GM23338 (cell line): ENCODE measurements around the gene ATP1A4. TPM values are rescaled to one million over a fixed set of nuclear protein-coding genes. Genes with fewer than 3 reads are reported as not detected.
A peak's percentile ranks its signal among the peaks of the same experiment; 100 is the strongest.

ENCODE experiments used
- ATAC-seq: fragments of 200-7000 bp; cut with Tn5 transposase; 3 replicates; pipeline ENCODE4 v1.9.1; 2020
- DNase-seq: peaks from one replicate; pipeline ENCODE4 v3.0.0-alpha.2; 2015; ENCODE audit warnings: low spot score
- H2AFZ ChIP-seq: fragments of 200-600 bp; sonication (generic); 2 replicates; pipeline ENCODE4 v1.8.0; 2016; ENCODE audit warnings: antibody characterized with exemption, mild to moderate bottlenecking, moderate library complexity
- H3F3A ChIP-seq: fragments of 200-600 bp; sonication (generic); replicated peaks from 2 replicates; pipeline ENCODE4 v1.8.0; 2017; ENCODE audit warnings: antibody characterized with exemption, mixed run types, low read depth
- H3K27ac ChIP-seq: fragments of 200-600 bp; sonication (generic); 2 replicates; pipeline ENCODE4 v1.6.1; 2016; ENCODE audit warnings: low read depth
- H3K27me3 ChIP-seq: fragments of 200-600 bp; sonication (generic); 2 replicates; pipeline ENCODE4 v1.8.0; 2016; ENCODE audit warnings: mild to moderate bottlenecking, mixed run types, moderate library complexity; ENCODE audit not compliant: insufficient read depth
- H3K36me3 ChIP-seq: fragments of 200-600 bp; sonication (generic); 2 replicates; pipeline ENCODE4 v1.8.0; 2016; ENCODE audit warnings: mild to moderate bottlenecking; ENCODE audit not compliant: insufficient read depth
- H3K4me1 ChIP-seq: fragments of 200-600 bp; sonication (generic); 2 replicates; pipeline ENCODE4 v1.8.0; 2016; ENCODE audit warnings: mild to moderate bottlenecking, moderate library complexity; ENCODE audit not compliant: insufficient read depth
- H3K4me2 ChIP-seq: fragments of 200-600 bp; sonication (generic); 2 replicates; pipeline ENCODE4 v1.7.1; 2017; ENCODE audit warnings: mixed run types
- H3K4me3 ChIP-seq: fragments of 200-600 bp; sonication (generic); 2 replicates; pipeline ENCODE4 v1.6.1; 2016; ENCODE audit warnings: mixed run types
- H3K79me2 ChIP-seq: fragments of 200-600 bp; sonication (generic); replicated peaks from 2 replicates; pipeline ENCODE4 v1.8.0; 2017; ENCODE audit warnings: mild to moderate bottlenecking; ENCODE audit not compliant: insufficient read depth
- H3K9me2 ChIP-seq: fragments of 200-600 bp; sonication (generic); 2 replicates; pipeline ENCODE4 v1.8.0; 2017; ENCODE audit not compliant: insufficient read depth
- H4K20me1 ChIP-seq: fragments of 200-600 bp; sonication (generic); replicated peaks from 2 replicates; pipeline ENCODE4 v1.8.0; 2017; ENCODE audit warnings: mild to moderate bottlenecking; ENCODE audit not compliant: insufficient read depth
- H3K27ac Mint-ChIP-seq: 2 replicates; pipeline ENCODE4 v1.8.0; 2020; ENCODE audit warnings: inconsistent platforms, mild to moderate bottlenecking, moderate library complexity, mixed read lengths
- H3K27me3 Mint-ChIP-seq: 3 replicates; pipeline ENCODE4 v1.8.0; 2022; ENCODE audit warnings: low read depth, mild to moderate bottlenecking, moderate library complexity, mixed read lengths, inconsistent platforms; ENCODE audit not compliant: insufficient read depth, poor library complexity
- H3K36me3 Mint-ChIP-seq: 3 replicates; pipeline ENCODE4 v1.8.0; 2021; ENCODE audit warnings: low read depth, mild to moderate bottlenecking, inconsistent platforms, moderate library complexity, mixed read lengths
- H3K4me1 Mint-ChIP-seq: 3 replicates; pipeline ENCODE4 v1.8.0; 2020; ENCODE audit warnings: mild to moderate bottlenecking, inconsistent platforms, mixed read lengths
- H3K4me3 Mint-ChIP-seq: 3 replicates; pipeline ENCODE4 v1.8.0; 2021; ENCODE audit warnings: moderate library complexity, mild to moderate bottlenecking, inconsistent platforms, mixed read lengths
- H3K9me3 Mint-ChIP-seq: 3 replicates; pipeline ENCODE4 v1.8.0; 2020; ENCODE audit warnings: moderate library complexity, mild to moderate bottlenecking, inconsistent platforms, mixed read lengths
- CREB1 ChIP-seq: fragments of 250-450 bp; sonication (Bioruptor Pico); IDR thresholded peaks from 2 replicates; pipeline ENCODE4 v1.5.0; 2020; ENCODE audit warnings: low read depth, mild to moderate bottlenecking, moderate library complexity
- EZH2 ChIP-seq: fragments of 200-600 bp; sonication (generic); IDR thresholded peaks from one replicate; pipeline ENCODE4 v1.8.0; 2017; ENCODE audit warnings: antibody characterized with exemption, mild to moderate bottlenecking, low read depth; ENCODE audit not compliant: unreplicated experiment
- EZH2phosphoT487 ChIP-seq: fragments of 200-600 bp; sonication (generic); IDR thresholded peaks from one replicate; pipeline ENCODE4 v1.8.1; 2018; ENCODE audit warnings: antibody characterized with exemption; ENCODE audit not compliant: unreplicated experiment
- JUNB ChIP-seq: IDR thresholded peaks from one replicate; pipeline ENCODE4 v1.6.1; 2016; ENCODE audit warnings: antibody characterized with exemption; ENCODE audit not compliant: unreplicated experiment
- NANOG ChIP-seq: IDR thresholded peaks from 2 replicates; pipeline ENCODE4 v1.6.1; 2016; ENCODE audit warnings: antibody characterized with exemption, borderline replicate concordance
- POLR2AphosphoS5 ChIP-seq: IDR thresholded peaks from 2 replicates; pipeline ENCODE4 v1.6.1; 2016; ENCODE audit warnings: antibody characterized with exemption, low read depth
- STAT1 ChIP-seq: IDR thresholded peaks from one replicate; pipeline ENCODE4 v1.6.1; 2016; ENCODE audit warnings: antibody characterized with exemption; ENCODE audit not compliant: unreplicated experiment
- ZNF114 ChIP-seq: fragments of 250-450 bp; sonication (Bioruptor Pico); IDR thresholded peaks from 2 replicates; pipeline ENCODE4 v1.5.0; 2020; ENCODE audit warnings: mild to moderate bottlenecking, moderate library complexity
- ZNF331 ChIP-seq: fragments of 250-450 bp; sonication (Bioruptor Pico); IDR thresholded peaks from 2 replicates; pipeline ENCODE4 v1.5.0; 2020; ENCODE audit warnings: low read depth, mild to moderate bottlenecking, moderate library complexity
- polyA plus RNA-seq: library from polyadenylated mRNA; unstranded; fragments of >200 nt; fragmentation: Nextera tagmentation; extraction: Ambion mirVana; gene quantifications from 2 replicates; pipeline ENCODE4 v1.2.1, GENCODE V29; 2016
- total RNA-seq: library from RNA; depleted of rRNA; stranded (reverse); fragments of >200 nt; shearing (Covaris generic); gene quantifications from 2 replicates; pipeline ENCODE4 v1.2.3, GENCODE V29; 2014
- TF ChIP-seq, protein P1 (sequence below), 2 experiments: fragments of 200-600 bp in 1 of 2; sonication (generic) in 1 of 2; conservative IDR thresholded peaks; 2 replicates each; pipeline versions ENCODE4 v1.5.1 to v1.6.1; 2016 to 2017; ENCODE audit warnings: antibody characterized with exemption in 2 of 2, low read depth in 2 of 2, mild to moderate bottlenecking in 2 of 2, moderate library complexity in 1 of 2
- TF ChIP-seq, protein P2 (sequence below): IDR thresholded peaks from one replicate; pipeline ENCODE4 v1.6.1; 2018; ENCODE audit warnings: antibody characterized with exemption; ENCODE audit not compliant: unreplicated experiment
- TF ChIP-seq, protein P3 (sequence below): IDR thresholded peaks from 2 replicates; pipeline ENCODE4 v1.6.1; 2016; ENCODE audit warnings: antibody characterized with exemption

The ATP1A4 gene
- total and polyA plus RNA-seq, 2 experiments from 2014 or later, result 0.27 to 0.63 TPM

DNA sequence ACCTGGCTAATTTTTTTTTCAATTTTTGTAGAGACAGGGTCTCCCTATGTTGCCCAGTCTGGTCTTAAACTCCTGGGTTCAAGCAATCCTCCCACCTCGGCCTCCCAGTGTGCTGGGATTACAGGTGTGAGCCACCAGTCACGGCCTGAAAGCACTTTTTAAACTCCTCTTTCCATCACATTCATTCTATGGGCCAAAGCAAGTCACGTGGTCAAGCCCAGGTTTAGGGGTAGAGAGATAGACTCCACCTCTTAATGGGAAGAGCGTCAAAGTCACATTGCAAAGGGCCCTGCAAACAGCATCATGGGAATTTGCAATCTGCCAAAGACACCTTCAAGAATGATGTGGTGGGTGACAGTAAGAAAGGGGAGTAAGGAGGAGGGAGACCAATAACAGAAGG, 7.1 kb downstream of the ATP1A4 start:
- no peak overlapping the region for H3K27ac ChIP-seq
- ATAC-seq (no peak), DNase-seq (no peak)
- H3K9me2 ChIP-seq, result 0 out of 2 replicates have a peak, but pooled peaks cover 4% of the 10 kb centered on the region
- no peaks in the 10 kb centered on the region for H3K27me3 ChIP-seq
- H2AFZ ChIP-seq, result peak overlapping the region; percentile 63; the same call in 1 of the 2 replicates
- TF ChIP-seq JUNB (no peak), STAT1 (no peak), EZH2phosphoT487 (no peak), ZNF331 (CRISPR knock-in tag) (no peak), NANOG (no peak), EZH2 (no peak), ZNF114 (CRISPR knock-in tag) (no peak), POLR2AphosphoS5 (no peak), CREB1 (CRISPR knock-in tag) (no peak)
- TF ChIP-seq, protein P1, sequence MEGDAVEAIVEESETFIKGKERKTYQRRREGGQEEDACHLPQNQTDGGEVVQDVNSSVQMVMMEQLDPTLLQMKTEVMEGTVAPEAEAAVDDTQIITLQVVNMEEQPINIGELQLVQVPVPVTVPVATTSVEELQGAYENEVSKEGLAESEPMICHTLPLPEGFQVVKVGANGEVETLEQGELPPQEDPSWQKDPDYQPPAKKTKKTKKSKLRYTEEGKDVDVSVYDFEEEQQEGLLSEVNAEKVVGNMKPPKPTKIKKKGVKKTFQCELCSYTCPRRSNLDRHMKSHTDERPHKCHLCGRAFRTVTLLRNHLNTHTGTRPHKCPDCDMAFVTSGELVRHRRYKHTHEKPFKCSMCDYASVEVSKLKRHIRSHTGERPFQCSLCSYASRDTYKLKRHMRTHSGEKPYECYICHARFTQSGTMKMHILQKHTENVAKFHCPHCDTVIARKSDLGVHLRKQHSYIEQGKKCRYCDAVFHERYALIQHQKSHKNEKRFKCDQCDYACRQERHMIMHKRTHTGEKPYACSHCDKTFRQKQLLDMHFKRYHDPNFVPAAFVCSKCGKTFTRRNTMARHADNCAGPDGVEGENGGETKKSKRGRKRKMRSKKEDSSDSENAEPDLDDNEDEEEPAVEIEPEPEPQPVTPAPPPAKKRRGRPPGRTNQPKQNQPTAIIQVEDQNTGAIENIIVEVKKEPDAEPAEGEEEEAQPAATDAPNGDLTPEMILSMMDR (conservative IDR thresholded peaks at IDR 0.05; ENCODE audit: low read depth in 2 of 2), result no peak
- TF ChIP-seq, protein P2, sequence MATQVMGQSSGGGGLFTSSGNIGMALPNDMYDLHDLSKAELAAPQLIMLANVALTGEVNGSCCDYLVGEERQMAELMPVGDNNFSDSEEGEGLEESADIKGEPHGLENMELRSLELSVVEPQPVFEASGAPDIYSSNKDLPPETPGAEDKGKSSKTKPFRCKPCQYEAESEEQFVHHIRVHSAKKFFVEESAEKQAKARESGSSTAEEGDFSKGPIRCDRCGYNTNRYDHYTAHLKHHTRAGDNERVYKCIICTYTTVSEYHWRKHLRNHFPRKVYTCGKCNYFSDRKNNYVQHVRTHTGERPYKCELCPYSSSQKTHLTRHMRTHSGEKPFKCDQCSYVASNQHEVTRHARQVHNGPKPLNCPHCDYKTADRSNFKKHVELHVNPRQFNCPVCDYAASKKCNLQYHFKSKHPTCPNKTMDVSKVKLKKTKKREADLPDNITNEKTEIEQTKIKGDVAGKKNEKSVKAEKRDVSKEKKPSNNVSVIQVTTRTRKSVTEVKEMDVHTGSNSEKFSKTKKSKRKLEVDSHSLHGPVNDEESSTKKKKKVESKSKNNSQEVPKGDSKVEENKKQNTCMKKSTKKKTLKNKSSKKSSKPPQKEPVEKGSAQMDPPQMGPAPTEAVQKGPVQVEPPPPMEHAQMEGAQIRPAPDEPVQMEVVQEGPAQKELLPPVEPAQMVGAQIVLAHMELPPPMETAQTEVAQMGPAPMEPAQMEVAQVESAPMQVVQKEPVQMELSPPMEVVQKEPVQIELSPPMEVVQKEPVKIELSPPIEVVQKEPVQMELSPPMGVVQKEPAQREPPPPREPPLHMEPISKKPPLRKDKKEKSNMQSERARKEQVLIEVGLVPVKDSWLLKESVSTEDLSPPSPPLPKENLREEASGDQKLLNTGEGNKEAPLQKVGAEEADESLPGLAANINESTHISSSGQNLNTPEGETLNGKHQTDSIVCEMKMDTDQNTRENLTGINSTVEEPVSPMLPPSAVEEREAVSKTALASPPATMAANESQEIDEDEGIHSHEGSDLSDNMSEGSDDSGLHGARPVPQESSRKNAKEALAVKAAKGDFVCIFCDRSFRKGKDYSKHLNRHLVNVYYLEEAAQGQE, result no peak
- TF ChIP-seq, protein P3, sequence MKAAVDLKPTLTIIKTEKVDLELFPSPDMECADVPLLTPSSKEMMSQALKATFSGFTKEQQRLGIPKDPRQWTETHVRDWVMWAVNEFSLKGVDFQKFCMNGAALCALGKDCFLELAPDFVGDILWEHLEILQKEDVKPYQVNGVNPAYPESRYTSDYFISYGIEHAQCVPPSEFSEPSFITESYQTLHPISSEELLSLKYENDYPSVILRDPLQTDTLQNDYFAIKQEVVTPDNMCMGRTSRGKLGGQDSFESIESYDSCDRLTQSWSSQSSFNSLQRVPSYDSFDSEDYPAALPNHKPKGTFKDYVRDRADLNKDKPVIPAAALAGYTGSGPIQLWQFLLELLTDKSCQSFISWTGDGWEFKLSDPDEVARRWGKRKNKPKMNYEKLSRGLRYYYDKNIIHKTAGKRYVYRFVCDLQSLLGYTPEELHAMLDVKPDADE, result no peak
- H3F3A ChIP-seq, result no peaks in the 10 kb centered on the region
- no peak overlapping the region for H3K4me2 ChIP-seq
- no peaks in the 10 kb centered on the region for H3K79me2 ChIP-seq
- no peaks in the 10 kb centered on the region for H3K36me3 ChIP-seq
- H3K4me3 ChIP-seq, result no peak overlapping the region
- H3K4me1 ChIP-seq, result no peaks in the 10 kb centered on the region; the same call in 1 of the 2 replicates
- peaks cover 11% of the 10 kb centered on the region for H3K27me3 Mint-ChIP-seq
- no peaks in the 10 kb centered on the region for H3K9me3 Mint-ChIP-seq
- H3K4me3 Mint-ChIP-seq, result no peak overlapping the region
- no peak overlapping the region for H3K27ac Mint-ChIP-seq
- H3K4me1 Mint-ChIP-seq, result peaks cover 8% of the 10 kb centered on the region; the same call in 2 of the 3 replicates
- H4K20me1 ChIP-seq, result no peaks in the 10 kb centered on the region
- H3K36me3 Mint-ChIP-seq, result no peaks in the 10 kb centered on the region
